ENCODE measurements around the gene SLC5A10.
"Not testable (repeated sequence)": the region's sequence is repeated elsewhere in the genome, so short reads cannot be mapped to it uniquely, and the experiment has no call there.

SLC5A10 gene

GRCh38 chr17:19021622-19022083 lies 69.7 kb downstream of the SLC5A10 start:
- DNase-seq (ENCODE audit: low spot score), result no peak
- in situ Hi-C loops (cut with MboI; ENCODE audit: low sequenced_read_pairs, unreplicated experiment), result no loop called here
- no peak for TF ChIP-seq CTCF (IDR thresholded peaks at IDR 0.05; ENCODE audit: borderline replicate concordance, control extremely low read depth, extremely low read depth, insufficient read depth, missing control alignments)

GRCh38 chr17:19022128-19022527 lies 70.2 kb downstream of the SLC5A10 start:
- DNase-seq (ENCODE audit: low spot score), result no peak
- no peak for TF ChIP-seq CTCF (IDR thresholded peaks at IDR 0.05; ENCODE audit: borderline replicate concordance, control extremely low read depth, extremely low read depth, insufficient read depth, missing control alignments)
- in situ Hi-C loops (cut with MboI; ENCODE audit: low sequenced_read_pairs, unreplicated experiment), result no loop called here

- DNase-seq (ENCODE audit: low spot score), result no peak
- no peak for TF ChIP-seq CTCF (IDR thresholded peaks at IDR 0.05; ENCODE audit: borderline replicate concordance, control extremely low read depth, extremely low read depth, insufficient read depth, missing control alignments)
- in situ Hi-C loops (cut with MboI; ENCODE audit: low sequenced_read_pairs, unreplicated experiment), result no loop called here
Measured at GRCh38 chr17:19022747-19023146, 70.8 kb downstream of the SLC5A10 start.

- in situ Hi-C loops (cut with MboI; ENCODE audit: low sequenced_read_pairs, unreplicated experiment), result no loop called here
Measured at GRCh38 chr17:19023209-19023999, 71.4 kb downstream of the SLC5A10 start.

GRCh38 chr17:19024101-19025078 lies 72.4 kb downstream of the SLC5A10 start:
- in situ Hi-C loops (cut with MboI; ENCODE audit: low sequenced_read_pairs, unreplicated experiment), result no loop called here
- no peak for TF ChIP-seq CTCF (IDR thresholded peaks at IDR 0.05; ENCODE audit: borderline replicate concordance, control extremely low read depth, extremely low read depth, insufficient read depth, missing control alignments)
- no peak for DNase-seq (ENCODE audit: low spot score)

More at GRCh38 chr17:19023209-19023999, 71.4 kb downstream of the SLC5A10 start:
- no peak for TF ChIP-seq CTCF (IDR thresholded peaks at IDR 0.05; ENCODE audit: borderline replicate concordance, control extremely low read depth, extremely low read depth, insufficient read depth, missing control alignments)
- no peak for DNase-seq (ENCODE audit: low spot score)

GRCh38 chr17:19028671-19029070 lies 76.7 kb downstream of the SLC5A10 start:
- DNase-seq (ENCODE audit: low spot score); in situ Hi-C loops (cut with MboI; ENCODE audit: low sequenced_read_pairs, unreplicated experiment): not testable (repeated sequence)

GRCh38 chr17:19029740-19030139 lies 77.8 kb downstream of the SLC5A10 start:
- in situ Hi-C loops (cut with MboI; ENCODE audit: low sequenced_read_pairs, unreplicated experiment); DNase-seq (ENCODE audit: low spot score): not testable (repeated sequence)

- DNase-seq (ENCODE audit: low spot score); in situ Hi-C loops (cut with MboI; ENCODE audit: low sequenced_read_pairs, unreplicated experiment): not testable (repeated sequence)
Measured at GRCh38 chr17:19030771-19031449, 78.9 kb downstream of the SLC5A10 start.

All from GM13976 (cell line).